NCI-H1048 (cell line): ENCODE results near the gene SKIC3.

ENCODE experiments used
- DNase-seq: peaks from one replicate; lab custom pipeline; 2025; lab: John Stamatoyannopoulos, UW

Gene SKIC3

GRCh38 chr5:95554647-95555548 is at the start of gene SKIC3, which contains the start of gene ARSK:
Gene SKIC3 (minus strand): TSS chr5:95554977. CDS start chr5:95547150, 7,827 bp downstream.
Gene ARSK (plus strand): TSS chr5:95555101. CDS start chr5:95555279, 178 bp downstream.
- peak; percentile 95 for DNase-seq

GRCh38 chr5:95600557-95600956 is 45.8 kb upstream of the SKIC3 start:
- no peak for DNase-seq

GRCh38 chr5:95599252-95599651 is 44.5 kb upstream of the SKIC3 start:
- DNase-seq: no peak

- DNase-seq: no peak
Observed at GRCh38 chr5:95595289-95595931, 40.6 kb upstream of the SKIC3 start.

DNA sequence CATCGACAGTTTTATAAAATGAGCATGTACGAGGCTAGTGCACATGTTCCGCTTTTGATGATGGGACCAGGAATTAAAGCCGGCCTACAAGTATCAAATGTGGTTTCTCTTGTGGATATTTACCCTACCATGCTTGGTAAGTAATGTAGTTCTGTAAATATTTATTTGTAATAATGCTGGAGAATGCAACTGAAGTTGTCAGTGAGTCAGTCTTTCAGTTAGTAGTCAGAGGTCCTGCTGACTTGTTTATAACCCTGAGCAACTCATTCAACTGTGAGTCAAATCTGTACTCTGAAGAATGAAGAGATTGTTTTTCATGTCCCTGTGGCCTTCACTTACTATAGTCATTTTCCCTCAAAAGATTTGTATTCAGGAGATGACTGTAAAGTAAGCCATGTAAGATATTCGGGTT is 36.7 kb upstream of the SKIC3 start:
- DNase-seq: no peak

DNA sequence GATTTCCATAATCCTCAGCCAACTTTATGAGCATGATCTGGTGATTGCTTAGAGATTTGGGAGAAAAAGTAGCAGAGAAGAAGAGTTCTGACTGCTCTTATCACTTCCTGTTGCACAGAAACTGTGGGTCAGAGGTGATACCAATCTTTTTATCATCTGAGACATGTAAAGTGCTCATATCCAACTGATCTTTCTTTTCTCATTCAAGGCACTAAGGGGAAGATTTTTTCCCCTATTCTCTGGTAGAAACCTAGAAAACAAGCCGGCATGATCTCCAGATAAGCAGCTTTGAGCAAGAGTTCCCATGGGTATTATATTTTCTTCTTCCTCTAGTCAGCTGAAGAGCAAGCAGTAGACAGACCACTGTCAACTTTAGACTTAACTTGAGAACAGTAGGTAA is 36.1 kb upstream of the SKIC3 start:
- no peak for DNase-seq

GRCh38 chr5:95583992-95584391 is 29.2 kb upstream of the SKIC3 start:
- no peak for DNase-seq

DNA sequence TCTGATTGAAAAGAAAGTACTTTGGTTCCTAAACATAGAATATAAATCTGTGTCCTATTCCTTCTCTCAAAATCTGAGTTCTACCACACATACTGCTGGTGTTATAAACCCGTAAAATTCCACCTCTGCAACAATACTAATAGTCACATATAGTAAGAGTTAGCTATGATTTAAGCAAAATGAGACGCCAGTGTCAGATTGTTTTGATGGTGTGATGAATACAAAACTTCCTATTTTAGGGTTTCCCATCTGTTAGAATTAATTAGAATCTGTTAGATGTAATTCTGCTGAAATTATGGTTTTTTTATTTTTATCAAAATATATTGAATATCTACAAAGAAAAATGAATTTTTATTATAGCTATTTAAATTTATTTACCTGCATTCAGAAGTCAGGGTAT is 26.8 kb upstream of the SKIC3 start:
- DNase-seq: no peak

DNA sequence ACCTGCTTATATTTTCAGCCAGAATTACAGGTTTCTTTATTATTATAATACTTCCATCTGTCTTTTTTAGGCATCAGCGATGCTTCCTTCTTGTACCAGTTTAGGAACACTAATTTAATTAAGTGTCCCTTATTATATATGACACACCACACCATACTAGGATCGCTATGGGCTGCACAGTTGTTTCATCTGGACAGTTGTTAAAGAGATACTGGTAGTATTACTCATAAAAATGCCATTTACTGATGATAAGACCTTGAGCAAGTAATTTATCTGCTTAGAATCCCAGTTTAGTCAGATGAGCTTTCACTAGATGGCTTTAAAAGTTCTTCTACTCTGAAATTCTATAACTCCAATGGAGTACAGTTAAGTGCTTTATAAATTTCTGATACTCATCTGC is 17.2 kb upstream of the SKIC3 start:
- DNase-seq: no peak

DNA sequence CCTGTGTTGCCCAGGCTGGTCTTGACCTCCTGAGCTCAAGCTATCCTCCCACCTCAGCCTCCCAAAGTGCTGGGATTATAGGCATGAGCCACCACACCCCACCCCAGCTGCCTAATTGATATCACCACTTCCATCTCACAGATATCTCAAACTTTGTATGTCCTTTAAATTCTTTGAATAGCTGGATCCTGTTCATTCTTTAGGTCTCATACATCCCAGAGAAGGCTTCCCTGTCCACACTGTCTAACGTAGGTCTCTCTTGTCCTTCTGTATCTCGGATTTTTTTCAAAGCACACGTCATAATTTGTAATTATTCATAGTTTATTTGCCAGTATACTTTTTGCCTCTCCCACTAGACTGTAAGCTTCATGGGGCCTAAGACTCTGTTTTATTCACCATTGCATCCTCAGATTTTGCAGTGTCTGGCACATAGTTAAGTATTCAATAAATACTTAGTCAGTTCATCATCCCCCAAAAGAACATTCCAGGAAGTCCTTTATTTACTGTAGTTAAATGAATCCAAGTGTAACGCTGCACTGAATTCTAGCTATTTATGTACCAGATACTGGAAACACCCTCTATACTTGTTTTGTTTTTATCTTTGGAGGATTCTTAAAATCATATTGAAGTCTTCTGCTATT is 10.6 kb upstream of the SKIC3 start:
- no peak for DNase-seq

GRCh38 chr5:95564450-95564849 is 9.7 kb upstream of the SKIC3 start:
- DNase-seq: no peak

GRCh38 chr5:95563367-95563766 is 8.6 kb upstream of the SKIC3 start:
- no peak for DNase-seq

DNA sequence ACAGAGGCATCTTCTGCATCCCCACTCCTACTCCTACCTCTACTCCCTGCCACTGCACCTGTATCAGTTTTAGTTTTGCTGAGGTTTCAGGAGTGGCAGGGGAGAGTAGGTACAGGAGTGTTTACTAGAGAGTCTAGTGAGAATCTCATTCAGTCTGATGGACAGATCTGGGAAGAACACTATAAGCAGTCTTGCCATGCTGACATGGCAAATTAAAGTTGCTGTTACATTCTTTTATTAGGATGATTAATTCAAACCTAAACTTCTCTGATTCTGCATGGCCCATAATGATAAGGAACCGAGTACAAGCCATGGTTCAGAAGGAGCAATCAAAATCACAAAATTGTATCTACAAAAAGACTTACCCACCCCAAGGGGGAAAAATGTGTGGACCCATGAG is 7.5 kb upstream of the SKIC3 start:
- no peak for DNase-seq

DNA sequence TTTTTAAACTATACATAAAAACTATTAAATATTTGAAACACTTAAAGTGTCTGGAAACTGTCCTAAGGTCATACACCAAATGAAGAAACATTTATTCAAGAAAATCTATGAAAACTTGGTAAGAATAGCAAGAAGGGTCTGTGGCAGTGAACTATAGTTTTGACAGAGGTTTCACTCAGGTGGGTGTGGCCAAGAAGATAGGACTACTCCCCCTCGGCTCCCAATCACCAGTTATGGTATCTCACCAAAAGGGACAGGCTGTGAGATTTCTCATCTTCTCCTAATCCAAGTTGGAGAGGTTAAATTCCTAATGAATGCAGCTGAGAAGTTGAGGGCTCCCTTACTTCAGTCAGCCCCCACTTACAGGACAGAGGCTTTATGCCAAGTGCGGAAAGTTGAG is 3.1 kb upstream of the SKIC3 start:
- no peak for DNase-seq

DNA sequence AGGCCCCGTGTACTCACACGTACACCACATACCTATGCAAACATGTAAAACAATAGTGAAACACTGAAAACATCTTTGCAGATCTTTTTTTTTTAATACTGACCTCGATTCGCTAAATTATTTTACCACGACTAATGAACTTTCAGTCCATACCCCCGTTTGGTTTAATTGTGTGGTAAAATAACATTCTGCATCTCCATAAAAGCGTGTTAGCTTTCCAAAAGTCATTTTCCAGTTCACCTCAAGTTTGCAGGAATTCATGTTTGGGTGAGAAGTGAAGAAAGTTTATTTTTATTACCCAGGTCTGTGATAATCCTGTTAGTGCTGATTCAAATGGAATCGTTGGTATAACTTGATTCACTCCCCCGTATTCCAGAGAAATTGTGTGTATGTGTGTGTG is 776 bp upstream of the SKIC3 start:
- DNase-seq: no peak

- no peak for DNase-seq
Observed at GRCh38 chr5:95554331-95554646, 488 bp downstream of the SKIC3 start.

DNA sequence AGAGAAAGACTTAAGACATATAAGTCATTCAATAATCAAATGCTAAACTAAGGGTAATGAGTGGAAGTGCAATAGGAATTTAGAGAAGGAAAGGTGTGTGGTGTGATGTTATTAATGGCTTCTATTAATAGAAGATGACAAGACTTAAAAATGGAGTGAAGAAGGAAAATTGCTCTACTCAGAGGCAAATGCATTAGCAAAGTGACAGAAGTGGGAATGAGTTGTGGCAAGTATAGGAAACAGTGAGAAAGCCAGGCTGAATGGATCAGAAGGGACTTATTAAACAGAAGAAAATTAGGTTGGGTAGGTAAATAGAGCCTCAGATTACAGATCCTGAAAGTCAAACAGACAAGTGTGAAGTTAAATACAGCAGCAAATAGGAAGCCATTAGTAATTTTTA is 5.7 kb downstream of the SKIC3 start:
- DNase-seq: no peak

GRCh38 chr5:95543017-95543705 is 11.6 kb downstream of the SKIC3 start:
- DNase-seq: no peak

- no peak for DNase-seq
Observed at GRCh38 chr5:95537501-95537900, 17.3 kb downstream of the SKIC3 start.

DNA sequence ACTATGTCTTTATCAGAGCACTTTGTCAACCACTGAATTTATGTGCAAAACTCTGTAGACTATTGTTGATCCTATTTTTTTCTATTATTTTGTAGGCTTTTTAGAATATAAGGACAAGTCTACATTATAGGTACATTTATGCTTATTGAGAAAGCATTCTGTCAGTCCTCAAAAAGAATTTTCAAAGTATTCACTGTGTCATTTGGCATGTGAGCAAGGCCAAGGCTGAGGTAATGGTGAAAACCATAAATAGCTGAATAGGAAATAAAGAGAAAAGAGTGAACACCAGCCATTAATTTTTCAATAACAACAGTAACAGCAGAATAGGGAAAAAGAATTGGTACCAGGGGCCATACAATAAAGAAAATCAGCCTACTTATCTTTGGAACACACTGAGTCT is 21.0 kb downstream of the SKIC3 start:
- DNase-seq: no peak

GRCh38 chr5:95533106-95533505 is 21.7 kb downstream of the SKIC3 start:
- no peak for DNase-seq

- DNase-seq: no peak
Observed at GRCh38 chr5:95532415-95532814, 22.4 kb downstream of the SKIC3 start.
